ENCODE measurements around the gene IRAG1. TPM values are rescaled to one million over a fixed set of nuclear protein-coding genes. Genes with fewer than 3 reads are reported as not detected.

The IRAG1 gene
- polyA plus RNA-seq, 4 donors: 10.1 to 12.1 (median 10.4) TPM

GRCh38 chr11:10650630-10651029 is 42.9 kb downstream of the IRAG1 start:
- DNase-seq (ENCODE audit: low read depth in 4 of 4, low spot score in 2 of 4): no peak

GRCh38 chr11:10650166-10650565 is 43.4 kb downstream of the IRAG1 start:
- no peak for DNase-seq (ENCODE audit: low read depth in 4 of 4, low spot score in 2 of 4)

GRCh38 chr11:10648871-10649270 is 44.7 kb downstream of the IRAG1 start:
- no peak for DNase-seq (ENCODE audit: low read depth in 4 of 4, low spot score in 2 of 4)

GRCh38 chr11:10646681-10647355 is 46.7 kb downstream of the IRAG1 start:
- no peak for DNase-seq (ENCODE audit: low read depth in 4 of 4, low spot score in 2 of 4)

- DNase-seq (ENCODE audit: low read depth in 4 of 4, low spot score in 2 of 4): no peak
These were observed 47.5 kb downstream of the IRAG1 start for GRCh38 chr11:10646005-10646404.

GRCh38 chr11:10645212-10645795 is 48.3 kb downstream of the IRAG1 start:
- no peak for DNase-seq (ENCODE audit: low read depth in 4 of 4, low spot score in 2 of 4)

Other genes with a start within 250 kb of the IRAG1 start
- gene AMPD3, start 238.5 kb downstream of the IRAG1 start, polyA plus RNA-seq (ENCODE audit: insufficient read length in 4 of 4): 1 to 10 TPM; 5.1 to 7.7 (median 5.5) TPM
- 10 to 100 TPM; 34.3 to 49.4 (median 43.1) TPM for gene RNF141, start 152.6 kb downstream of the IRAG1 start, polyA plus RNA-seq (ENCODE audit: insufficient read length in 4 of 4)
- gene LYVE1, start 125.1 kb downstream of the IRAG1 start, polyA plus RNA-seq (ENCODE audit: insufficient read length in 4 of 4): 10 to 100 TPM; 51.2 to 70.5 (median 64.0) TPM
- 10 to 100 TPM; 58.4 to 72.9 (median 69.2) TPM for gene CTR9, start 57.5 kb upstream of the IRAG1 start, polyA plus RNA-seq (ENCODE audit: insufficient read length in 4 of 4)
- gene EIF4G2, start 115.2 kb upstream of the IRAG1 start, polyA plus RNA-seq (ENCODE audit: insufficient read length in 4 of 4): 100 to 1,000 TPM; 792 to 886 (median 869) TPM
- 100 to 1,000 TPM; 101 to 118 (median 110) TPM for gene ZBED5, start 164.3 kb upstream of the IRAG1 start, polyA plus RNA-seq (ENCODE audit: insufficient read length in 4 of 4)

Measured in left renal cortex interstitium (tissue), 4 donors.